Neuronal stem cell (in vitro differentiated cells): Measurements from ENCODE around the gene ATG4D.

Experiments
- DNase-seq: peaks from one replicate; pipeline ENCODE4 v3.0.0-alpha.2; 2013; ENCODE audit warnings: low spot score
- H2AFZ ChIP-seq: one replicate; pipeline ENCODE4 v1.6.1; 2013; ENCODE audit warnings: mild to moderate bottlenecking, low read length, inconsistent platforms
- H2AK5ac ChIP-seq: 2 replicates; pipeline ENCODE4 v1.6.1; 2013; ENCODE audit warnings: low read depth, mild to moderate bottlenecking, inconsistent platforms, low read length, moderate library complexity, mixed read lengths
- H2BK120ac ChIP-seq: 2 replicates; pipeline ENCODE4 v1.6.1; 2013; ENCODE audit warnings: low read depth, mild to moderate bottlenecking, inconsistent platforms, low read length, moderate library complexity, mixed read lengths
- H2BK12ac ChIP-seq: one replicate; pipeline ENCODE4 v1.6.1; 2013; ENCODE audit warnings: low read length, inconsistent platforms
- H2BK15ac ChIP-seq: 2 replicates; pipeline ENCODE4 v1.6.1; 2013; ENCODE audit warnings: mild to moderate bottlenecking, low read length, inconsistent platforms, mixed read lengths
- H2BK5ac ChIP-seq: one replicate; pipeline ENCODE4 v1.6.1; 2013; ENCODE audit warnings: inconsistent platforms, mild to moderate bottlenecking, low read length, moderate library complexity
- H3K14ac ChIP-seq: one replicate; pipeline ENCODE4 v1.6.1; 2013; ENCODE audit warnings: low read length, inconsistent platforms
- H3K18ac ChIP-seq: 2 replicates; pipeline ENCODE4 v1.6.1; 2013; ENCODE audit warnings: low read length, inconsistent platforms
- H3K23ac ChIP-seq: 2 replicates; pipeline ENCODE4 v1.6.1; 2013; ENCODE audit warnings: low read depth, mild to moderate bottlenecking, mixed read lengths, low read length, inconsistent platforms; ENCODE audit not compliant: poor library complexity
- H3K27ac ChIP-seq: replicated peaks from 3 replicates; pipeline ENCODE4 v1.5.1; 2013; ENCODE audit warnings: low read length, inconsistent platforms
- H3K27me3 ChIP-seq, 3 experiments: 2 replicates each; pipeline ENCODE4 v1.6.1; 2013; ENCODE audit warnings: low read length in 3 of 3, mild to moderate bottlenecking in 2 of 3, inconsistent platforms in 1 of 3, low read depth in 1 of 3, mixed read lengths in 1 of 3, moderate library complexity in 1 of 3; ENCODE audit not compliant: control insufficient read depth in 3 of 3, insufficient read depth in 3 of 3
- H3K36me3 ChIP-seq, 2 donors: replicated peaks in 1 of 2; 2 replicates each; pipeline ENCODE4 v1.6.1; 2013; ENCODE audit warnings: low read length in 2 of 2; ENCODE audit not compliant: control insufficient read depth in 2 of 2, insufficient read depth in 2 of 2
- H3K4ac ChIP-seq: 2 replicates; pipeline ENCODE4 v1.6.1; 2013; ENCODE audit warnings: inconsistent platforms, mild to moderate bottlenecking, low read length, moderate library complexity
- H3K4me1 ChIP-seq, 2 donors: 1 replicate in 1 of 2; 2 replicates in 1 of 2; pipeline ENCODE4 v1.6.1; 2013; ENCODE audit warnings: low read length in 2 of 2, low read depth in 1 of 2; ENCODE audit not compliant: control insufficient read depth in 2 of 2, insufficient read depth in 1 of 2
- H3K4me2 ChIP-seq: one replicate; pipeline ENCODE4 v1.6.1; 2013; ENCODE audit warnings: mild to moderate bottlenecking, low read length, inconsistent platforms; ENCODE audit not compliant: insufficient read depth, poor library complexity, severe bottlenecking
- H3K4me3 ChIP-seq, 2 donors: 2 replicates each; pipeline ENCODE4 v1.5.1; 2013; ENCODE audit warnings: low read length in 2 of 2, mild to moderate bottlenecking in 2 of 2, inconsistent platforms in 1 of 2, moderate library complexity in 1 of 2
- H3K79me1 ChIP-seq: one replicate; pipeline ENCODE4 v1.6.1; 2013; ENCODE audit warnings: low read depth, mild to moderate bottlenecking, inconsistent platforms, low read length, moderate library complexity
- H3K9ac ChIP-seq: one replicate; pipeline ENCODE4 v1.6.1; 2013; ENCODE audit warnings: mild to moderate bottlenecking, low read depth, low read length, inconsistent platforms; ENCODE audit not compliant: poor library complexity
- H3K9me3 ChIP-seq, 2 donors: replicated peaks in 1 of 2; 2 replicates each; pipeline versions ENCODE3 to v1.6.1; 2013; ENCODE audit warnings: low read length in 2 of 2, mild to moderate bottlenecking in 2 of 2, inconsistent platforms in 1 of 2, low read depth in 1 of 2, mixed read lengths in 1 of 2, moderate library complexity in 1 of 2; ENCODE audit not compliant: control insufficient read depth in 2 of 2, insufficient read depth in 1 of 2
- H4K8ac ChIP-seq: one replicate; pipeline ENCODE4 v1.6.1; 2013; ENCODE audit warnings: low read depth, mild to moderate bottlenecking, inconsistent platforms, low read length, moderate library complexity
- H4K91ac ChIP-seq: one replicate; pipeline ENCODE4 v1.6.1; 2013; ENCODE audit warnings: low read length, low read depth, mild to moderate bottlenecking, inconsistent platforms; ENCODE audit not compliant: poor library complexity
- WGBS, 2 donors: extraction: QIAGEN DNeasy Blood & Tissue Kit; methylation state at CpG; one replicate each; pipeline ENCODE4 v1.1.7; 2013; ENCODE audit warnings: missing lambda C conversion rate in 2 of 2, mixed read lengths in 1 of 2; ENCODE audit not compliant: insufficient read length in 2 of 2, insufficient replicate concordance in 1 of 2; ENCODE audit errors: extremely low coverage in 2 of 2; 5-methylcytosine and 5-hydroxymethylcytosine counted together

ATG4D gene

DNA sequence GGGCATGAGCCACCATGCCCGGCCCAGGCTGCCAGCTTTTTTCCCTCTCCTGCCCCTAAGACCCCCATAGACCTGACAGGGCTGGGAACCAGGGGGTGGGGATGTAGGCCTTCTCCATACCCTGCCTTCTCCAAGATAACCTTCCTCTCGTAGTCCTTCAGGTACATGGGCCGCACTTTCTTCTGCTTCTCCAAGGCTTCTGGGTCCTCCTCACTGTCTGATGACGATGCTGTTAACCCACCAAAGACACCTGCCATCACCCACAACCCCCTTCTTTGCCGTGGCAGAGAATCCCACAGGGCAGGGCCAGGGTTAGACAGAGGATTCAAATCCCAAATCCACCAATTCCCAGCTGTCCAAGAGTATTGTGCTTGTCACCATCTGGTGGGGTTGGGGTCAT lies 18.9 kb downstream of the ATG4D start:
- Histone ChIP-seq H2AK5ac (no peak overlapping the region), H2BK5ac (no peak overlapping the region)
- no peak for DNase-seq

DNA sequence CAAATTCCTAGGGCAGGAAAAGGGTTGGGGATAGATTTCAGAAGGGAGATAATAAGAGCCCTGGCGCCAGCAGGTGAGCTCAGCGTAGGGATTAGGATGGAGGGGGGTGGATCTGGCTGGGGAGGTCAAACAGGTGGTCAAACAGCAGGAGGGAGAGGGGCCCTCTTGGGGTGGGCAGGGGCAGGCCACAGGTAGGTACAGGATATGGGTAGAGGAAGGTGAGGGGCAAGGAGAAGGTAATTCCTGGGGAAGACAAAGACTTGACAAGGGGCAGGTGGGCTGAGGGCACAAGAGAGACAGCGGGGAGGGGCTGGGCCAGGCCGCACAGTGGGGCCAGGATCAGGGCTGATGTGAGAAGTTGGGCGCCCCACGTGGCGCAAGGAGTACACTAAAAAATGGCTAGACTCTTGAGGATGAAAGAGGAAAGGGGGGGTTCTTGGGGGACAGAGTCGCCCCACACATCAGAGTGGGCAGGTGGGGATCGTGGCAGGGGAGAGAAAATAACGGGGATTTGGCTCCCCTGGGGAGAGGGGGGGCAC lies 21.4 kb downstream of the ATG4D start:
- no peak overlapping the region for H4K8ac ChIP-seq
- H2BK120ac ChIP-seq = no peak overlapping the region
- H3K9ac ChIP-seq = peak overlapping the region; percentile 98
- no peak overlapping the region for H3K23ac ChIP-seq
- peak overlapping the region; percentile 96 for H2AK5ac ChIP-seq
- peak overlapping the region; percentile 86 for H3K4me2 ChIP-seq
- H3K4ac ChIP-seq = no peak overlapping the region
- peak overlapping the region; percentile 94 for H2AFZ ChIP-seq
- no CpG with 5 or more reads among the region's 10 CpGs for WGBS, 2 donors
- peaks cover 0 to 2% of the 10 kb centered on the region in 2 donors for H3K9me3 ChIP-seq
- peak overlapping the region; percentile 87 for H3K27ac ChIP-seq
- H3K18ac ChIP-seq = peak overlapping the region; percentile 98
- DNase-seq = peak; percentile 41
- peaks cover 7% of the 10 kb centered on the region for H3K79me1 ChIP-seq
- peak overlapping the region; percentile 39 for H2BK5ac ChIP-seq
- peaks cover 14 to 27% of the 10 kb centered on the region in 2 donors for H3K36me3 ChIP-seq
- peaks cover 0 to 18% (median 4%) of the 10 kb centered on the region in 3 experiments for H3K27me3 ChIP-seq
- peak overlapping the region; percentile 89 for H3K14ac ChIP-seq
- peak overlapping the region; percentile 89 for H2BK15ac ChIP-seq
- no peak overlapping the region for H4K91ac ChIP-seq
- H3K4me1 ChIP-seq = peaks cover 10 to 14% of the 10 kb centered on the region in 2 donors
- peak overlapping the region; percentile 85 to 94 for H3K4me3 ChIP-seq
- no peak overlapping the region for H2BK12ac ChIP-seq

More for the DNA sequence above, 18.9 kb downstream of the ATG4D start:
- Histone ChIP-seq H3K27me3 (peaks cover 0 to 12% (median under 1%) of the 10 kb centered on the region in 3 experiments), H4K8ac (no peak overlapping the region), H3K4me1 (peaks cover 4 to 9% of the 10 kb centered on the region in 2 donors), H4K91ac (no peak overlapping the region), H3K79me1 (peaks cover 7% of the 10 kb centered on the region), H3K23ac (peak overlapping the region; percentile 6), H3K18ac (no peak overlapping the region), H3K4me3 (no peak overlapping the region), H3K4ac (no peak overlapping the region), H2BK12ac (no peak overlapping the region), H3K9ac (no peak overlapping the region), H2AFZ (no peak overlapping the region), H2BK120ac (no peak overlapping the region), H3K36me3 (peaks cover 35 to 49% of the 10 kb centered on the region in 2 donors), H3K4me2 (no peak overlapping the region), H3K9me3 (peaks cover 0 to 2% of the 10 kb centered on the region in 2 donors), H3K27ac (no peak overlapping the region), H2BK15ac (no peak overlapping the region), H3K14ac (no peak overlapping the region)
- no CpG with 5 or more reads among the region's 5 CpGs for WGBS, 2 donors

DNA sequence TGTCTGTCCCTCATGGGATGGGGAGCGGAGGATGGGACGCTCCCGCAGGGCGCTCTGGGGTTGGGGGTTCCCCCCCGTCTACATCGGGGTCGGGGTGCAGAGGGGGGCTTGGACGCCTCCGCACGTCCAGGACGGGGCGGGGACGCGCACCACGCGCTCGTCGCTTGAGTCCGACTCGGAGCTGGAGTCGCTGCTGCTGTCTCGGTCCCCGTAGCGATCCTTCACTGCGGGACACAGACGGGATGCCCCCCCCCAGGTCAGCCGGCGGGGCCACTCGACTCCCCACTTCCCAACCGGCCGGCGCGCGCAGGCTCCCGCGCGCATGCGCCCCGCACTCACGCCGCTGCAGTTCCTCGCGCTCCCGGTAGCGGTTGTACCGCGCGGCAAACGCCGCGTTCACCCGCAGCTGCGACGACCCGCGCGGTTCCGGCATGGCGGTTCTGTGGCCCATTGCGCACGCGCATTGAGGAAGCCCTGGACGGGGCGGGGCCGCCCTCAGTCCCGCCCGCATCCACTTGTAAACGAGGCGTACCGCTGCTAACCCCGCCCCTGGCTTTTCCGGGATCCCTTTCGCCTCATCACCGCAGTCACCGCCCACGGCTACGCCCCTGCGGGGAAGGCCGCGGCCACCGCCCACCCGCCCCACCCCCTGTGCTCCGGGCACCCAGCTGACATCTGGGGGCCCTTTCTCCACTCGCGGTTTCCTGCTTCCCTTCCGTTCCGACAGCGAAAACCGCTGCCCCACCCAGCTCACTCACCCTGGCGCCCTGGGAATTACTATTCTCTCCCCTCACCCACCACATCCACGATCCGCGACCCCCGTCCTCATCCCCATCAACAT lies 22.1 kb downstream of the ATG4D start, which contains the start of gene KRI1:
Gene KRI1 (minus strand): TSS at position 444 of the 841 bp plus-strand sequence. CDS start 11 bp downstream, at position 433.
- peak within 1 kb of the TSS; percentile 98 for H3K9ac ChIP-seq

DNA sequence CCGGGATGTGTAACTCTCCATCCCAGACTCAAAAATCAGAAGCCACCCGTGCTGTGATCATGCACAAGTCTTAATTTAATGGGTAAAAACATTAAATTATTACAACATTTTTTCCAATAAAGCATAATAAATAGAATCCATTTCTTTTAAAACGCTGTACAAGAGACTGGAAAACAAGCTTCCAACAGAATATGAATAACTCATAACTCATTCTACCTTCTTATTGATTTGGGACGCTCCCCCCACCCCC lies 22.6 kb downstream of the ATG4D start:
- Histone ChIP-seq H3K36me3 (peaks cover 4 to 14% of the 10 kb centered on the region in 2 donors), H4K91ac (no peak overlapping the region), H3K79me1 (peaks cover 5% of the 10 kb centered on the region), H3K4ac (no peak overlapping the region), H3K4me3 (peak overlapping the region; percentile 75 to 85), H2BK15ac (no peak overlapping the region), H3K23ac (no peak overlapping the region), H3K14ac (no peak overlapping the region), H3K27me3 (peaks cover 0 to 18% (median 4%) of the 10 kb centered on the region in 3 experiments), H2BK5ac (peak overlapping the region; percentile 39), H2BK120ac (no peak overlapping the region), H3K9me3 (no peaks in the 10 kb centered on the region), H3K4me2 (peak overlapping the region; percentile 63), H2AFZ (peak overlapping the region; percentile 94), H2BK12ac (no peak overlapping the region), H3K18ac (no peak overlapping the region), H3K4me1 (peaks cover 10 to 14% of the 10 kb centered on the region in 2 donors), H3K27ac (no peak overlapping the region), H3K9ac (no peak overlapping the region), H2AK5ac (no peak overlapping the region), H4K8ac (no peak overlapping the region)
- no peak for DNase-seq
- no CpG with 5 or more reads among the region's 4 CpGs for WGBS, 2 donors

More for the DNA sequence above, 22.1 kb downstream of the ATG4D start, which contains the start of gene KRI1:
- no CpG with 5 or more reads among the region's 94 CpGs for WGBS, 2 donors
- H2BK12ac ChIP-seq = no peak within 1 kb of the TSS
- H2BK120ac ChIP-seq = peak within 1 kb of the TSS; percentile 89
- H3K27ac ChIP-seq = peak within 1 kb of the TSS; percentile 87
- peak within 1 kb of the TSS; percentile 96 for H2AK5ac ChIP-seq
- H3K18ac ChIP-seq = peak within 1 kb of the TSS; percentile 98
- peak within 1 kb of the TSS; percentile 94 for H2AFZ ChIP-seq
- H3K27me3 ChIP-seq = peaks cover 0 to 18% (median 4%) of the 10 kb centered on the region in 3 experiments
- H2BK15ac ChIP-seq = peak within 1 kb of the TSS; percentile 93
- no peak within 1 kb of the TSS for H4K8ac ChIP-seq
- H3K14ac ChIP-seq = peak within 1 kb of the TSS; percentile 89
- peak; percentile 97 for DNase-seq
- H3K4me1 ChIP-seq = peaks cover 10 to 14% of the 10 kb centered on the region in 2 donors
- no peaks in the 10 kb centered on the region for H3K9me3 ChIP-seq
- H3K23ac ChIP-seq = peak within 1 kb of the TSS; percentile 94
- peak within 1 kb of the TSS; percentile 85 to 94 for H3K4me3 ChIP-seq
- peak within 1 kb of the TSS; percentile 86 for H3K4me2 ChIP-seq
- no peak within 1 kb of the TSS for H3K4ac ChIP-seq
- H3K79me1 ChIP-seq = peaks cover 7% of the 10 kb centered on the region
- no peak within 1 kb of the TSS for H4K91ac ChIP-seq
- peaks cover 7 to 20% of the 10 kb centered on the region in 2 donors for H3K36me3 ChIP-seq
- H2BK5ac ChIP-seq = peak within 1 kb of the TSS; percentile 39
